CD4-positive, alpha-beta T cell treated with Interleukin-4 for 1 hour (primary cell): ENCODE data around the gene PIM1.

ENCODE experiments used
- DNase-seq, 2 donors: peaks; one replicate each; pipeline ENCODE4 v3.0.0-alpha.2; 2020 to 2022

The PIM1 gene

GRCh38 chr6:37138856-37139229 lies 31.1 kb upstream of the PIM1 start:
- DNase-seq, result no peak

- DNase-seq, result no peak
Measured at GRCh38 chr6:37139230-37139962, 30.6 kb upstream of the PIM1 start.

GRCh38 chr6:37140145-37140544 lies 29.8 kb upstream of the PIM1 start:
- DNase-seq, result no peak

- no peak for DNase-seq
Measured at GRCh38 chr6:37141281-37142049, 28.5 kb upstream of the PIM1 start.

- DNase-seq, result no peak
Measured at GRCh38 chr6:37142050-37142614, 27.8 kb upstream of the PIM1 start.

- no peak for DNase-seq
Measured at GRCh38 chr6:37143585-37143984, 26.4 kb upstream of the PIM1 start.

GRCh38 chr6:37145443-37145842 lies 24.5 kb upstream of the PIM1 start:
- no peak for DNase-seq

- no peak for DNase-seq
Measured at GRCh38 chr6:37146735-37147157, 23.2 kb upstream of the PIM1 start.

- DNase-seq, result no peak
Measured at GRCh38 chr6:37149745-37150144, 20.2 kb upstream of the PIM1 start.

GRCh38 chr6:37150314-37150713 lies 19.6 kb upstream of the PIM1 start:
- no peak for DNase-seq

- peak; percentile 60 to 78 for DNase-seq
Measured at GRCh38 chr6:37155394-37156312, 14.3 kb upstream of the PIM1 start.

GRCh38 chr6:37158508-37158907 lies 11.4 kb upstream of the PIM1 start:
- DNase-seq, result no peak

- DNase-seq, result no peak
Measured at GRCh38 chr6:37160922-37161778, 8.8 kb upstream of the PIM1 start.

GRCh38 chr6:37162740-37163139 lies 7.2 kb upstream of the PIM1 start:
- no peak for DNase-seq

- DNase-seq, result no peak
Measured at GRCh38 chr6:37168163-37168758, 1.7 kb upstream of the PIM1 start.

GRCh38 chr6:37168811-37169495 lies 999 bp upstream of the PIM1 start:
- DNase-seq, result no peak

GRCh38 chr6:37170273-37171200 lies 585 bp downstream of the PIM1 start:
- peak; percentile 40 to 43 for DNase-seq

- peak in 1 of 2 donors; percentile 16 for DNase-seq
Measured at GRCh38 chr6:37171201-37171969, 1.4 kb downstream of the PIM1 start.
